NCI-H2227 treated with DMSO at 0.1 percent for 48 hours (cell line): Measurements from ENCODE around the gene ABO.
"Not testable (repeated sequence)": the region's sequence is repeated elsewhere in the genome, so short reads cannot be mapped to it uniquely, and the experiment has no call there.

Experiments used
- DNase-seq: peaks from one replicate; lab custom pipeline; 2025; lab: John Stamatoyannopoulos, UW

The ABO gene

DNA sequence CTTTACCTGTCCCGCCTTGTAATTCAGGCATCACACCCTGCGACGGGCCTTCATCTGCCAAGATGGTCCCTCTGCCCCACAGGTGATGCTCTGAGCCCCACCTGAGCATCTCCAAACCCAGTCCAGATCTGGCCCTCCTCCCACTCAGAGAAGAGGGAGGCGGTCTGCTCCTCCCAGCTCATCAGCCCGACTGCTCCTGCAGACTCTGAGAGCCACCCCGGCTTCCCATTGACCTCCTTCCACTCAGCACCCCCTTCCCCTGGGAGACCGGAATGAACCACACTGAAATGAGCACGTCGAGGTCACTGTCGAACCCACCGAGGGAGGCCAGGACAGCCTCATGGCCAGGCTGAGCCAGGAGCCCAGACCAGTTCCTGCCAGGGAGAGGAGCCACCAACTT lies 12.8 kb downstream of the ABO start:
- no peak for DNase-seq

- DNase-seq, result no peak
These were observed 13.3 kb downstream of the ABO start for GRCh38 chr9:133261753-133262120.

GRCh38 chr9:133261103-133261752 lies 13.8 kb downstream of the ABO start:
- DNase-seq, result no peak

DNA sequence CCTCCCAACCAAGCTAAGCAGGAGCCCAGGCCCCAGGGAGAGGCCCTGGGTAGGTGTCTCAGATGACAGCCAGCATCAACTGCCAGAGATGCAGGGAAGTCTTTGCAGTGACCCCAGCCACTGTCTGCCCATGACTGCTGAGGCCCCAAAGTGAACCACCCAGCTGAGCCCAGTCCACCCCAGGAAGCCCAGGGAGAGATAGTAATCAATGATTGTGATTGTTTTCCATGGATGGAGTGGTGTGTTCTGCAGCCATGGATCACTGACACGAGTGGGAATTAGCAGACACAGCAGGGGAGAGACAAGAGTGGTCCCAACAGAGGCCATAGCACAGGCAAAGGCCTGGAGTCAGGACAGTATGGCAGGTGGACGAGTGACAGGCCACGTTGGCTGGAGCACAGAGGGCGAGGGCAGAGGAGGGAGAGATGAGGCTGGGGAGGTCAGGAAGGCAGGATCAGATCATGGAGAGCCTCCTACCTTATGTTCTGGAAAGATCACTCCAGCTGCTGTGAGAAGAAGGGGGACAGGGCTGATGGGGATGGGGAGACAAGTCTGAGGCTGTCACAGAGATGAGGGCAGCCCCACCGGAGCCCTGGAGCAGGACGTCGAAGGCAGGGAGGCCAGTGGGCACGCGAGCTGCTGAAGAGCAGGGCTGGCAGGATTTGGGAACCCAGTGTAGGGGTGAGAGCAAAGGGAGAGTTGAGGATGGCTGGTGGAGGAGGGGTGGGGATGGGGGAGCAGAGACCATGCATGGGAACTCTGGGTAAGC lies 14.5 kb downstream of the ABO start:
- no peak for DNase-seq

GRCh38 chr9:133258061-133259015 lies 16.7 kb downstream of the ABO start:
- no peak for DNase-seq

GRCh38 chr9:133257465-133257956 lies 17.5 kb downstream of the ABO start:
- DNase-seq, result no peak

DNA sequence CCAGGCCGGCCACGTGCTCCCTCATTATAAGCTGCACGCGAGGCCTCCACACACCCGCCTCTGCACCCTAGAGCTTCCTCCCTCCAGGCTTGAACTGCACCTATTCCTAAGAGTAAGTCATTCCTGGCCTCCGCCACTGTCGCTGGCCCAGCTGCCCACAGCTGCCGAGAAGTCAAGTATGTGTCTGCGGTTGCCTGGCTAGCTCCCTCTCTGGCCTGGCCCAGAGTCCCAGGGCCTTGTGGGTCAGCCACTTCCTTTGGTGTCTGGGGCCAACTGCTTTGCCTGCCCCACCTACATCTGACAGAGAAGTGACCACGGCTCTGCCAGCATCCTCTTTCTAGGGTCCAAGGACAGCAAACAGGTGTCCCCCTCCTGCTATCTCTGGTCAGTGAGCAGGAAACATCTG lies 18.3 kb downstream of the ABO start:
- DNase-seq, result no peak

DNA sequence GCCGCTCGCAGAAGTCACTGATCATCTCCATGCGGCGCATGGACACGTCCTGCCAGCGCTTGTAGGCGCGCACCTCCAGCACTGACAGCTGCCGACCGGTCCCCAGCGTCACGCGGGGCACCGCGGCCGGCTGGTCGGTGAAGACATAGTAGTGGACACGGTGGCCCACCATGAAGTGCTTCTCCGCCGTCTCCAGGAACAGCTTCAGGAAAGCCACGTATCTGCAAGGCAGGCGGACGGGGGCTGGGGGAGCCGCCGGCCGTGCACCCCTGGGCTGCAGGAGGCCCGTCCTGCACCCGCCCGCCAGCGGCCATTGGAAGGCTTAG lies 18.9 kb downstream of the ABO start:
- DNase-seq, result no peak

- no peak for DNase-seq
These were observed 19.4 kb downstream of the ABO start for GRCh38 chr9:133255371-133256135.

DNA sequence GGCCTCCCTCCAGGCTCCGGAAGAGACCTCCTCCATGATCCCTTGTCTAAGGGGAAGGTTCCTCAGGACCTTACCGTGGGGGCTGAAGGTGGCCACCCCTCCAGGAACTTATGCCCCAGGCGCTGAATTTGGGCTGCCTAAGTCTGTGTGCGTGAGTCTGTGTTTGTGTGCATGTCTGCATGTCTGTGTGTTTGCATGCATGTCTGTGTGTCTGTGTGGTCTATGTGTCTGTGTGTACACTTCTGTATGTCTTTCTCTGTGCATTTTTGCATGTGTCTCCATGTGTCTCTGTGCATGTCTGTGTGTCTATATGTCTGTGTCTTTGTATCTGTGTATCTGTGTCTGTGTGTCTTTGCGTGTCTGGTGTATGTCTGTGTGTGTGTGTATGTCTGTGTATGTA lies 20.5 kb downstream of the ABO start:
- no peak for DNase-seq

- no peak for DNase-seq
These were observed 21.7 kb downstream of the ABO start for GRCh38 chr9:133253268-133253667.

- DNase-seq, result no peak
These were observed 22.5 kb downstream of the ABO start for GRCh38 chr9:133252301-133253020.

DNA sequence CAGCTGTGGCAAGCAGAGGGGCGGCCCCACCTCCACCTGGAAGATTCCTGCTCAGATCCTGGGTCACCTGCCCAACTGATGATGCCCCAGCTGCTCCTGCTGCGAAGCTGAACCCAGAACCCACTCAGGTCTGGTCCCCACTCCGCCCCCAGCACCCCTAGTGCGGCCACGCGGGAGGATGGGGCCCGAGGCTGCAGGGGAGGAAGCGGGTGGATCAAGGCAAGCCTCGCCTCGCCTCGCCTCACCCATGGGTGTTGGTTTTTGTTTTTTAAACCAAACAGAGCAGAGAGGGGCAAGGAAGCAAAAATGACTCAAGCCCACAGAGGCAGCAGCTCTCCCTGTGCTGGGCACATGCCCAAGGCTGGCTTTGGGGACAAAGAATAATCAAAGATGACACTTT lies 23.2 kb downstream of the ABO start:
- no peak for DNase-seq

DNA sequence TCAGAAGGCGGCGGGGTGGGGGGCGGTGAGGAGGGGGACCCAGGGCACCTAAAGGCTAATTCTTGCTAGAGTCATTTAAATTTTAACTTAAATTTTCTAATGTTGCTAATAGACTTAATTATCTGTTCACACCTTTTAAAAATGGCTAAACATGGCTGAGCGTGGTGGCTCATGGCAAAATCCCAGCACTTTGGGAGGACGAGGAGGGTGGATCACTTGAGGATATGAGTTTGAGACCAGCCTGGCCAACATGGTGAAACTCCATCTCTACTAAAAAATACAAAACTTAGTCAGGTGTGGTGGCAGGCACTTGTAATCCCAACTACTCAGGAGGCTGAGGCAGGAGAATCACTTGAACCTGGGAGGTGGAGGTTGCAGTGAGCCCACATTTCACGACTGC lies 23.8 kb downstream of the ABO start:
- not testable (repeated sequence) for DNase-seq

GRCh38 chr9:133250741-133251170 lies 24.2 kb downstream of the ABO start:
- DNase-seq, result no peak

DNA sequence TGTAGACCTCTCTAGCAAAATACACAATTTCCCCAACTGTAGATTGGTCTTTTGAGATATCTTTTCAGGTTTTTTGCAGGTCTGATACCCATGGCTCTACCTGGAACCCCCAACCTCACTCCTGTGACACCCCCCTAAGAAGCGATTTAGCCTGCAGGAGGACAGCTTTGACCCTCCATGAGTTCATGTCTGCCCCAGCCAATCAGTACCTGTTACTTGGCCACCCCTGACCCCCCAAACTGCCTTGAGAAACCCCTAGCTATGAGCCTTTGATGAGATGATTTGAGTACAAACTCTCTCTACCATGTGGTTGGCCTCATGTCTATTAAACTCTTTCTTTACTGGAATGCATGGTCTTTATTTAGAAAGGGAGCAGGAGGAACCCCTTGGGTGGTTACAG lies 25.7 kb downstream of the ABO start:
- DNase-seq, result no peak

DNA sequence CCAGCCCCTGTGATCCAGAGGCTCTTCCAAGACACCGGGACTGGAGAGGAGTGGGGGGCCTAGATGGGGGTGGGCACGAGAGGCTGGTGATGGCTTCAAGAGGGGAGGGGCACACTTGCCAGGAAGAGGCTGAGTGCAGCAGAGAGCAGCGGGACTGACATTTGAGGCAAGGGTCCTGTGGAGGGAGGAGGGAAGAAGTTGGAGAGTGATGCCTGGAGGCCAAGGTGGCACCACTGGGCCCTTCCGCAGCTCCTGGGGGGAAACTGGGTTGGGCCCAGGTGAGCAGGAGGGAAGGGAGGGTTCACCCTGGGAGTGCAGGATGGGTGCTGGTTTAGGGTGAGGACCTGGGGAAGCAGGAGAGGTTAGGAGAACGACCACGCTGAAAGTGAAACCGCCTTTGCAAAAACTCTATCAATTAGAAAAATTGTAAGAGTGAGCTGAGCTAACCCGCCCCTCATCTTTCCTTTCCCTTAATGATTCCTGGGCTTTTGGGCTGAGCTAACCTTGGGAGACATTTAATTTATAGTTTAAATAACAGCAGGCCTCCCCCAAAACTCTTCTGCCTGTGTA lies 26.2 kb downstream of the ABO start:
- DNase-seq, result no peak

DNA sequence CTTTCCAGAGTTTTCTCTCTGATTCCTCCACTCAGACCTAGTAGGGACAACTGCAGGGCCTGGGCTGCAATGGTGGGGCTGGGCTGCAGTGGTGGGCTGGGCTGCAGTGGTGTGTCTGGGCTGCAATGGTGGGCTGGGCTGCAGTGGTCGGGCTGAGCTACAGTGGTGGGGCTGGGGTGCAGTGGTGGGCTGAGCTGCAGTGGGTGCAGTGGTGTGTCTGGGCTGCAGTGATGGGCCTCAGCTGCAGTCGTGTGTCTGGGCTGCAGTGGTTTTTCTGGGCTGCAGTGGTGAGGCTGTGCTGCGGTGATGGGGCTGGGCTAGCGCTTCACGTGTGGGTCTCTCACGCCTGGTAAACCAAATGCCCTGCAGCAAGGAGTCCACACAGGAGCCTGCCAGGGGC lies 27.4 kb downstream of the ABO start:
- no peak for DNase-seq

DNA sequence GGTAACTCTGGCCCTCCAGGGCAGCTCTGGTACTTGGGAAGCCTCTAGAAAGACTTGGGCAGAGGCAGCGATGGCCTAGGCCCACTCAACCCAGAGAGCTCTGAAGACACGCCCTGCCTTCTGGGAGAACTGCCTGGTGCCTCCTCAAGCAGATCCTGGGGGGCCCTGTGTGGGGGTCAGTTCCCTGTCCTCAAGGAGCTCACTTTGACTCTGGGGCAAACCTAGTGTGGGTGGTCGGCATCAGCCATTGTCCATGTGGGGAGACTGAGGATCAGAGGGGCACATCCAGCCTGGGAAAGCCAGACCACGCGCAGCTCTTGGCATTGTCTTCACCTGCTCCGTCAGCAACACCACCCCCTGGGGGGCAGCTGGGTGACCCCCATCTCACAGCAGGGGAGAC lies 28.0 kb downstream of the ABO start:
- no peak for DNase-seq

DNA sequence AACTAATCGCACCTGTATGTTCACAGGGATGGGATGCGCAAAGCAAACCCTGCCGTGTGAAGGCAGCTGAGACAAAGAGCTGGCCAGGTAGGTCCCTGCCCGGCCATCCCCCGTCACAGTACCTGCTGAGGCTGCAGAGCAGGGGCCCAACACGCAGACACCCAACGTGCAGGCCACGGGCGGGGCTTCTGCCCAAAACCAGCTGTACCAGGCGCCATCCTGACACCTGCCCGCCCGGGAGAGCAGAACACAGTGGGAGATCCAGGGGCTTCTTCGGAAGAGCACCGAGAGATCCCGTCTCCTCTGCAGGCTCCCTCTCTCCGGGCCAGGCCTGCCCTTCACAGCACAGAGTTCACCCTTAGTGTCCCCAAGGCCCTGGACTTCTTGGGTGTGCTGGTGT lies 28.4 kb downstream of the ABO start:
- DNase-seq, result no peak

GRCh38 chr9:133242991-133243390 lies 32.0 kb downstream of the ABO start:
- DNase-seq, result no peak
